PFSK-1 (cell line): ENCODE measurements around the gene NXT1.

Experiments used
- FOXP2 ChIP-seq: optimal IDR thresholded peaks from 2 replicates; pipeline ENCODE3; 2011; ENCODE audit warnings: borderline replicate concordance, control low read depth, inconsistent platforms; ENCODE audit not compliant: insufficient read depth; ENCODE audit errors: extremely low read length, extremely low read depth
- POLR2AphosphoS5 ChIP-seq: IDR thresholded peaks from 2 replicates; pipeline ENCODE4 v1.6.1; 2012; ENCODE audit warnings: low read depth, mild to moderate bottlenecking, control low read depth, low read length, moderate library complexity
- REST ChIP-seq, 2 experiments: IDR thresholded peaks; 2 replicates each; pipeline versions ENCODE4 v1.6.1 to v1.8.0; 2011 to 2012; ENCODE audit warnings: low read depth in 2 of 2, low read length in 2 of 2, control low read depth in 1 of 2, inconsistent platforms in 1 of 2, mild to moderate bottlenecking in 1 of 2, moderate library complexity in 1 of 2; ENCODE audit not compliant: insufficient read depth in 1 of 2
- SIN3A ChIP-seq: IDR thresholded peaks from 2 replicates; pipeline ENCODE4 v1.6.1; 2012; ENCODE audit warnings: mild to moderate bottlenecking, low read length, moderate library complexity, borderline replicate concordance; ENCODE audit not compliant: insufficient read depth
- TAF1 ChIP-seq: IDR thresholded peaks from 2 replicates; pipeline ENCODE4 v1.6.1; 2012; ENCODE audit warnings: low read length, control low read depth, borderline replicate concordance; ENCODE audit not compliant: insufficient read depth

DNA sequence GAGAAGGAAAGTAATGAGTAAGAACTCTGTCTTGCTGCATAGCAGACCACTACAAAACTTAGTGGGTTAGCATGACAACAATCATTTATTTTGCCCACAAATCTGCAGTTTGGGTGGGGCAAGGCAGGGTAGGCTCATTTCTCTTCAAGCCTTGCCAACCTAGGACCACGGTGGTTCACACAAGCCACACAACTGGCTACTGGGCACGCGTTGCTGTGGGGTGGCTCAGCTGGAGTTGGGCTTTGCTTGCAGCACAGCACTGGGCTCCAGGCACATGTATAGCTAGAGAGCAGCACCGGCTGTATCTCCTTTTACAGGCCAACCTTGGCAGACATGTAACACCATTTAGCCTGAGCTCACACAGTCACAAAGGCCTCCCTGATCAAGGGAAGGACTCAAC is 4.6 kb upstream of the NXT1 start:
- no peak for TF ChIP-seq SIN3A
- TF ChIP-seq POLR2AphosphoS5, result no peak
- TF ChIP-seq REST (IDR thresholded peaks at IDR 0.05; ENCODE audit: insufficient read depth in 1 of 2, low read depth in 2 of 2, low read length in 2 of 2), result no peak
- TF ChIP-seq TAF1, result no peak
- TF ChIP-seq FOXP2, result no peak
